Gastrocnemius medialis (tissue), 4 donors: ENCODE data around the gene ZNF319. TPM values are rescaled to one million over a fixed set of nuclear protein-coding genes. Genes with fewer than 3 reads are reported as not detected.

ENCODE experiments used
- ATAC-seq, 2 donors: fragments of 150-250 bp; one replicate each; pipeline ENCODE4 v1.9.1; 2016
- DNase-seq, 2 donors: peaks; one replicate each; pipeline ENCODE4 v3.0.0-alpha.2; 2019
- H3K27ac ChIP-seq, 4 donors: fragments of 200-600 bp; sonication (generic); 1 replicate in 1 of 4; 2 replicates in 3 of 4; pipeline ENCODE4 v1.5.1; 2016 to 2018; ENCODE audit warnings: mild to moderate bottlenecking in 2 of 4, moderate library complexity in 1 of 4
- H3K27me3 ChIP-seq, 3 donors: fragments of 200-600 bp; sonication (generic) in 2 of 3; 1 replicate in 1 of 3; 2 replicates in 2 of 3; pipeline versions ENCODE4 v1.5.1 to v1.6.0; 2016 to 2019; ENCODE audit warnings: mild to moderate bottlenecking in 1 of 3, moderate library complexity in 1 of 3
- H3K36me3 ChIP-seq, 2 donors: fragments of 200-600 bp; sonication (generic) in 1 of 2; one replicate each; pipeline ENCODE4 v1.5.1; 2017 to 2018
- H3K4me1 ChIP-seq, 2 donors: fragments of 200-600 bp; sonication (generic) in 1 of 2; one replicate each; pipeline ENCODE4 v1.5.1; 2016 to 2017; ENCODE audit warnings: mild to moderate bottlenecking in 2 of 2
- H3K4me3 ChIP-seq, 4 donors: fragments of 200-600 bp; sonication (generic) in 3 of 4; 1 replicate in 1 of 4; 2 replicates in 3 of 4; pipeline ENCODE4 v1.5.1; 2016 to 2019; ENCODE audit warnings: mild to moderate bottlenecking in 2 of 4
- H3K9me3 ChIP-seq, 3 donors: fragments of 200-600 bp; sonication (generic) in 2 of 3; 1 replicate in 1 of 3; 2 replicates in 2 of 3; pipeline ENCODE4 v1.5.1; 2016 to 2019
- POLR2A ChIP-seq, 2 donors: fragments of 450-650 bp; IDR thresholded peaks; one replicate each; pipeline ENCODE4 v1.6.1; 2017; ENCODE audit warnings: antibody characterized with exemption in 2 of 2, mild to moderate bottlenecking in 2 of 2, moderate library complexity in 2 of 2
- in situ Hi-C, 4 donors: fragments of 200-750 bp; cut with MboI; loops; one replicate each; pipeline versions ENCODE4 v1.15.0 to v1.8.0; 2017; ENCODE audit warnings: low sequenced_read_pairs in 4 of 4
- intact Hi-C: fragments of 100-400 bp; cut with DNase I; formaldehyde crosslinking; loops from one replicate; pipeline ENCODE4 v1.15.1; 2023; ENCODE audit warnings: low total_unique reads
- total RNA-seq, 4 donors: library from RNA; depleted of rRNA; stranded (reverse); fragments of >200 nt; gene quantifications; one replicate each; pipeline versions ENCODE4 v1.1.0 to v1.2.3, GENCODE V29; 2016
- TF ChIP-seq, protein P1 (sequence below), 5 experiments: fragments of 450-650 bp in 3 of 5; fragments of 200-600 bp in 2 of 5; sonication (generic) in 2 of 5; IDR thresholded peaks in 4 of 5; conservative IDR thresholded peaks in 1 of 5; 1 replicate in 4 of 5; 2 replicates in 1 of 5; pipeline ENCODE4 v1.5.1; 2016 to 2019; ENCODE audit warnings: antibody characterized with exemption in 5 of 5, mild to moderate bottlenecking in 3 of 5, moderate library complexity in 3 of 5

ZNF319 gene
- total RNA-seq = 1 to 10 TPM; 4.4 to 7.5 (median 6.7) TPM

DNA sequence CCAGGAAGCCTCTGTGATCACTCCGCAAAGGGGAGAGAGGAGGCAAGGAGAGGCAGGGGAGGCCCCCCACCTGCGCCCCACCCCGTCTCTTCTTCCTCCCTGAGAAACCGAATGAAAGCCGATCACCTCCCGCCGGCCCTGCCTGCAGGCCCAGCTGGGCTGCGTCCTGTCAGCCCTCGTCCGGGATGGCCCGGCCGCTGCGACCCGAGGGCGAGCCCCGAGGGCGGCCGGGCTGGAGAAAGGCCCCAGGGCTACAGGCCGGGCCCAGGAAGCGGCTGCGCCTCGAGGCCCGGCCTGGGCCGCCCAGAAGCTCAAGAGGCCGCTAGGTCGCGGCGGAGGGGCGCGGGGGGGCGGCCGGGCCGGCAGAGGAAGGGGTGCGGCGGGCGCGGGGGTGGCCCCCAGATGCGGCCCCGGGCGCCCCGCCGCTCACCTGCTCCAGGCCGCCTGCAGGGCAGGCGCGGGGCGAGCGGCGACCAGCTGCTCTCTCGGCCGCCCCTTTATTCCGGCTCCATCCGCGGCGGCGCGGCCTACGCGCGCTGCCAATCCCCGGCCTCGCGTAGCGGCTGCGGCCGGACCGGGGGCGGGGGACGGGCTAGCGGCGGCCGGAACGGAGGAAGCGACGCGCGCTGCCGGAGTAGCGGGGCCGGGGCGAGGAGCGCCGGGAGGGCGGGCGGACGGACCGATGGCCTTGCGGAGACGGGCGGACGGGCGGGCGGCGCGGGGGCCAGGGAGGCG lies at the start of gene ZNF319:
Gene ZNF319 (minus strand): TSS at position 702 of the 735 bp plus-strand sequence. CDS start 2,407 bp downstream, outside the sequence.
- DNase-seq (no peak), ATAC-seq (peak; percentile 30 to 45)
- Histone ChIP-seq H3K27me3 (no peaks in the 10 kb centered on the region), H3K4me3 (peak within 1 kb of the TSS; percentile 69 to 88 (median 78)), H3K4me1 (peaks cover 19 to 21% of the 10 kb centered on the region in 2 donors), H3K9me3 (no peaks in the 10 kb centered on the region), H3K27ac (peak within 1 kb of the TSS; percentile 97 to 99 (median 98)), H3K36me3 (peaks cover 0 to 39% of the 10 kb centered on the region in 2 donors)
- in situ Hi-C loops (loop anchor here (5.0 to 25.0 kb wide), 5 partner anchors 98 to 263 kb away; partner anchors contain the start of gene KATNB1 (in 1 of the 4)), intact Hi-C loops (loop anchor here (1.0 to 10.0 kb wide), 6 partner anchors 25 to 553 kb away; partner anchors contain the start of genes CIAPIN1, COQ9 and MMP15)
- no peak for TF ChIP-seq POLR2A (IDR thresholded peaks at IDR 0.05)
- TF ChIP-seq, protein P1, sequence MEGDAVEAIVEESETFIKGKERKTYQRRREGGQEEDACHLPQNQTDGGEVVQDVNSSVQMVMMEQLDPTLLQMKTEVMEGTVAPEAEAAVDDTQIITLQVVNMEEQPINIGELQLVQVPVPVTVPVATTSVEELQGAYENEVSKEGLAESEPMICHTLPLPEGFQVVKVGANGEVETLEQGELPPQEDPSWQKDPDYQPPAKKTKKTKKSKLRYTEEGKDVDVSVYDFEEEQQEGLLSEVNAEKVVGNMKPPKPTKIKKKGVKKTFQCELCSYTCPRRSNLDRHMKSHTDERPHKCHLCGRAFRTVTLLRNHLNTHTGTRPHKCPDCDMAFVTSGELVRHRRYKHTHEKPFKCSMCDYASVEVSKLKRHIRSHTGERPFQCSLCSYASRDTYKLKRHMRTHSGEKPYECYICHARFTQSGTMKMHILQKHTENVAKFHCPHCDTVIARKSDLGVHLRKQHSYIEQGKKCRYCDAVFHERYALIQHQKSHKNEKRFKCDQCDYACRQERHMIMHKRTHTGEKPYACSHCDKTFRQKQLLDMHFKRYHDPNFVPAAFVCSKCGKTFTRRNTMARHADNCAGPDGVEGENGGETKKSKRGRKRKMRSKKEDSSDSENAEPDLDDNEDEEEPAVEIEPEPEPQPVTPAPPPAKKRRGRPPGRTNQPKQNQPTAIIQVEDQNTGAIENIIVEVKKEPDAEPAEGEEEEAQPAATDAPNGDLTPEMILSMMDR (IDR thresholded peaks at IDR 0.05 in 4 of 5, conservative IDR thresholded peaks at IDR 0.05 in 1 of 5) = no peak

DNA sequence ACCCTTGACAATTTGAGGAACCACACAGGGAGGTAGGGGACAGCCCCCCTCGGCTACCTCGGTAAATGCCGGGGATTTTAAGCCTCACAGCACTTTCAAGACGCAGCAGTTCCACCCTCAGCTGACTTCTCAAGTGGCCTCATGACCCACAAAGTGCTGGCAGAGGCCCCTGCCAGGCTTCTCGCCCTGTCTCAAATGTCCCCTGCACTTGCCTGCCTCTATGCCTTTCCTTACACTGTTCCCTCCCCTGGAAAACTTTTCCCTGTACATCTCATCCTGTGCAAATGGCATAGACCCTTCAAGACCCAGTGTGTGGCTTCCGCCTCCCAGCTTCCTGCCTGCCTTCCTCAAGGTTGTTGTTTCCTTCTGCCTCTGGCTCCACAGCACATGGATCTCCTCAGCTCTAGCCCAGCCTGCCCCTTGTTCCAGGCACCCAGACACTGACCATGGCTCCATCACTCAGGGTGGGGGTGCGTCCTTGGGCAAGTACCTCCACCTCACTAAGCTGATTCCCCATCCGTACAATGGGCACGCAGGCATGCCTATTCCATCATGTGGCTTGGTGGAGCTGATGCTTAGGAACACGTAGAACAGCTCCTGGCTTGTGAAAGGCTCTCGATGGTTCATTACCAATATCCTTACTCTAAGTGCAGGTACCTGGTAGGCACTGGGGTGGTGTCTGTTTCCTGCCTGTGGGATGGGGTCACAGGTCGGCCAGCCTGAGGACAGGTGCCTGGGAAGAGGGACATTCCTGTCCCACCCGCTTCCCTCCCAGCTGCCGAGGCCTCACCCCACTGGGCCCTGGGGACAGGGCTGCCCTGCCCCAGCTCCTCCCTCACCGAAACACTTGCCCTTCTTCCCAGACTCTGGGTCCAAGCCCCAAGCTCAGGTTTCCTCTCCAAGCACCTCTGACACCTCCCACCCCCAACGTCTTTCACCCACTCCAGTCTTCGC lies 49.0 kb upstream of the ZNF319 start:
- H3K36me3 ChIP-seq = peaks cover 0 to 5% of the 10 kb centered on the region in 2 donors
- H3K4me3 ChIP-seq = no peak overlapping the region
- H3K27me3 ChIP-seq = no peaks in the 10 kb centered on the region
- ATAC-seq (no peak), DNase-seq (no peak)
- intact Hi-C loops (no loop called here), in situ Hi-C loops (no loop called here)
- H3K9me3 ChIP-seq = no peaks in the 10 kb centered on the region
- peaks cover 4 to 9% of the 10 kb centered on the region in 2 donors for H3K4me1 ChIP-seq
- peak overlapping the region in 2 of 4 donors; percentile 18 to 20 for H3K27ac ChIP-seq
- TF ChIP-seq, protein P1 (IDR thresholded peaks at IDR 0.05 in 4 of 5, conservative IDR thresholded peaks at IDR 0.05 in 1 of 5) = no peak
- TF ChIP-seq POLR2A (IDR thresholded peaks at IDR 0.05) = no peak

DNA sequence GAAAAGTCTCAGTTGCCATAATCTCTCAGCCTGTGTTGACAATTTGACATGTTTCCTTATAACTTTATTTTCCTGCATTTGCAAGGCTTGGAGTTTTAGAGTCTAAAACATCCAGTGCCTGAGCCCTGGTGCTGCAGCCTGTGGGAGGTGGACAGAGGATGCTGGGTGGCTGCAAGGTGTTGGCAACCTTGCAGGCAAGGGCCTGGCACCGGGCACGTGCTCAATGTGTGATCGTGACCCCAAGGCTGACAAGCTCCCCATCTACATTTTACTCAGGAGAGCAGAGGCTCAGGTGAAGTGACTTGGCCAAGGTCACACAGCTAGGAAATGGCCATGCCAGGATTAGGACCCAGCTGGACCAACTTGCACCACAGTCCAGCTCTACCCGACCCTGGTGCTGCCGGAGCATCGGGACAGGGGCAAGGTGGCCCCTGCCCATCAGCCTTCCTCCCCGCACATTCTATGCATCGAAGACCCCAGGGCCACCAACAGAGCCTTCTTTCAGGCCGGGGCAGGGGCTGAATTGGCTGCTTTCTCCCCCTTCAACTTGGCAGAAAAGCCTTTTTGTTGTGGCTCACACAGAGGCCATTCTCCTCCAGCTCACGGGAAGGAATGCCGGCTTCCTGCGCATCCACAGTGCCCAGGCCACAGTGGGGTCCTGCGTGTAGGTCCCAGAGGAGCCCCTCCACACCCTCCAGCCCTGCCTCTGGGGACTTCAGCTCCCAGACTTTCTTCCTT lies 48.2 kb upstream of the ZNF319 start:
- H3K4me3 ChIP-seq = no peak overlapping the region
- no peaks in the 10 kb centered on the region for H3K27me3 ChIP-seq
- intact Hi-C loops = no loop called here
- in situ Hi-C loops = no loop called here
- no peaks in the 10 kb centered on the region for H3K9me3 ChIP-seq
- peaks cover 4 to 9% of the 10 kb centered on the region in 2 donors for H3K4me1 ChIP-seq
- TF ChIP-seq POLR2A (IDR thresholded peaks at IDR 0.05) = no peak
- TF ChIP-seq, protein P1 (IDR thresholded peaks at IDR 0.05 in 4 of 5, conservative IDR thresholded peaks at IDR 0.05 in 1 of 5) = no peak
- ATAC-seq (no peak), DNase-seq (no peak)
- H3K36me3 ChIP-seq = peaks cover 0 to 7% of the 10 kb centered on the region in 2 donors
- H3K27ac ChIP-seq = peak overlapping the region in 2 of 4 donors; percentile 18 to 20
